Measurements from ENCODE around the gene GSKIP. TPM values are rescaled to one million over a fixed set of nuclear protein-coding genes. Genes with fewer than 3 reads are reported as not detected.
A peak's percentile ranks its signal among the peaks of the same experiment; 100 is the strongest.

The GSKIP gene
- total RNA-seq, 2 experiments from 2014 or later, result 18.1 to 22.8 TPM

DNA sequence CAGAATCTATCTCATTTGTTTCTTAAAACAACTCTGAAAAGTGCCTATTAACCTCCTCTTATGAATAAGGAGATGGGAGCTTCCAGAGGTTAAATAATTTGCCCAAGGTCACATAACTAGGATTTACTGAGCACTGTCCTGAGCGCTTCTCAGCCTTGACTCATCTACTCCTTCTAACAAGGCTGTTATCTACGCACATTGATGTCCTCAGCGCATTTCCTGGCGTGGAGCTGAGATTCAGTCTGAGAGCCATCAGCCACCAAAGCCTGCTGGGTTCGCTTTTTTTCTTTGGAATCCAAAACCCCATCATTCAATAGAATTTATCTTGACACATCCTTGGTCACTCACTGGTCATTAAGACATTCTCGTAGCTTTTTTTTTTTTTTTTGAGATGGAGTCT lies 57.9 kb downstream of the GSKIP start:
- H3K27ac Mint-ChIP-seq, result no peak overlapping the region
- H3K9me3 Mint-ChIP-seq, result no peaks in the 10 kb centered on the region
- H3K4me1 Mint-ChIP-seq, result peaks cover 2% of the 10 kb centered on the region
- peaks cover 5% of the 10 kb centered on the region for H3K27me3 Mint-ChIP-seq
- no peaks in the 10 kb centered on the region for H3K36me3 Mint-ChIP-seq
- DNase-seq, result no peak
- no peak overlapping the region for H3K4me3 Mint-ChIP-seq

DNA sequence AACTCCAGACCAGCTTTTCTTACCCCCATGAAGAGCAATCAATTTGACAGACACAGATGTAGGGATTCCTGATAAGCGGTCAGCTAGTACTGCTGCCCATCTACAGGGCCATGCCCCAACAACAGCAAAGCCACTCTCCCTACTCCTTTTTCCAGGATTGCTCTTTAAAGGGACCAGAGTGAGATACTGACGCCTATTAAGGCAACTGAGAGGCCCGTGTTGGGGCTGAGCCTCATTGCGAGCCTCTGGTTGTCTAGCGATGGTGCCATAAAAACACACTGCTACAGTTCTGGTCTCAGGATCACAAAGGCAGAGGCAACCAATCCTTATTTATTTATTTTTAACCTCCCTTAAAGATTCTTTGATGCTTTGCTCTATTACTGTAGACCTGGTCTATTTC lies 59.7 kb downstream of the GSKIP start:
- no peaks in the 10 kb centered on the region for H3K9me3 Mint-ChIP-seq
- no peaks in the 10 kb centered on the region for H3K36me3 Mint-ChIP-seq
- no peak for DNase-seq
- peaks cover 2% of the 10 kb centered on the region for H3K4me1 Mint-ChIP-seq
- H3K4me3 Mint-ChIP-seq, result no peak overlapping the region
- peaks cover 5% of the 10 kb centered on the region for H3K27me3 Mint-ChIP-seq
- no peak overlapping the region for H3K27ac Mint-ChIP-seq

- Mint-ChIP-seq H3K4me3 (peak overlapping the region; percentile 62), H3K27ac (peak overlapping the region; percentile 42), H3K4me1 (peaks cover 2% of the 10 kb centered on the region), H3K9me3 (no peaks in the 10 kb centered on the region), H3K36me3 (no peaks in the 10 kb centered on the region), H3K27me3 (peaks cover 5% of the 10 kb centered on the region)
- no peak for DNase-seq
These were observed 60.3 kb downstream of the GSKIP start for GRCh38 chr14:96423446-96424108.

GRCh38 chr14:96424109-96424989 lies 61.0 kb downstream of the GSKIP start:
- Mint-ChIP-seq H3K36me3 (no peaks in the 10 kb centered on the region), H3K9me3 (no peaks in the 10 kb centered on the region), H3K27ac (peak overlapping the region; percentile 42), H3K4me1 (peaks cover 2% of the 10 kb centered on the region), H3K27me3 (peaks cover 5% of the 10 kb centered on the region), H3K4me3 (peak overlapping the region; percentile 77)
- peak; percentile 28 for DNase-seq

DNA sequence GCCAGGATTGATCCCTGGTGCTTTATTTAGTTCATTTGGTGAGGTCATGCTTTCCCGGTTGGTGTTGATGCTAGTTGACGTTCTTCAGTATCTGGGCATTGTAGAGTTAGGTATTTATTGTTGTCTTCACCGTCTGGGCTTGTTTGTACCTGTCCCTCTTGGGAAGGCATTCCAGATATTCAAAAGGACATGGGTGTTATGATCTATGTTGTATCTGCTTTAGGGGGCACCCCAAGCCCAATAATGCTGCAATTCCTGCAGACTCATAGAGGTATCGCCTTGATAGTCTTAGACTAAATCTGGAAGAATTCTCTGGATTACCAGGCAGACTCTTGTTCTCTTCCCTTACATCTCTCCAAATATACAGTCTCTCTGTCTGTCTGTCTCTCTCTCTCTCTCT lies 70.7 kb downstream of the GSKIP start:
- H3K4me1 Mint-ChIP-seq, result no peaks in the 10 kb centered on the region
- no peak overlapping the region for H3K27ac Mint-ChIP-seq
- H3K36me3 Mint-ChIP-seq, result no peaks in the 10 kb centered on the region
- no peak for DNase-seq
- no peak overlapping the region for H3K4me3 Mint-ChIP-seq
- H3K27me3 Mint-ChIP-seq, result no peaks in the 10 kb centered on the region
- no peaks in the 10 kb centered on the region for H3K9me3 Mint-ChIP-seq

Other genes with a start within 250 kb of the GSKIP start
- gene BDKRB2, start 158.7 kb upstream of the GSKIP start, total RNA-seq, result not detected
- gene BDKRB1, start 107.3 kb upstream of the GSKIP start, total RNA-seq, result not detected
- 10 to 100 TPM; 15.3 to 15.9 TPM for gene ATG2B, start 185 bp upstream of the GSKIP start, total RNA-seq
- gene AK7, start 28.6 kb downstream of the GSKIP start, total RNA-seq, result under 1 TPM; 0.86 to 0.97 TPM
- 100 to 1,000 TPM; 192 to 193 TPM for gene PAPOLA, start 138.9 kb downstream of the GSKIP start, total RNA-seq